HG03460 (cell line): ENCODE data around the gene RADIL.
"Not testable (repeated sequence)": the region's sequence is repeated elsewhere in the genome, so short reads cannot be mapped to it uniquely, and the experiment has no call there.

Source experiments
- ATAC-seq: cut with Tn5 transposase; IDR thresholded peaks from one replicate; pipeline ENCODE4 v1.9.1; 2021; ENCODE audit not compliant: unreplicated experiment

Gene RADIL

GRCh38 chr7:4883372-4884144 lies at the start of gene RADIL:
RADIL (minus strand) TSS chr7:4883716; CDS start chr7:4878139, 5,577 bp downstream.
- peak; percentile 65 for ATAC-seq

GRCh38 chr7:4931943-4932342 lies 48.4 kb upstream of the RADIL start:
- ATAC-seq = no peak

- no peak for ATAC-seq
These were observed 45.5 kb upstream of the RADIL start for GRCh38 chr7:4929005-4929404.

GRCh38 chr7:4928445-4928844 lies 44.9 kb upstream of the RADIL start:
- ATAC-seq = no peak

- ATAC-seq = no peak
These were observed 36.7 kb upstream of the RADIL start for GRCh38 chr7:4919969-4920766.

- ATAC-seq = no peak
These were observed 32.6 kb upstream of the RADIL start for GRCh38 chr7:4916113-4916512.

GRCh38 chr7:4911111-4911828 lies 27.8 kb upstream of the RADIL start:
- no peak for ATAC-seq

GRCh38 chr7:4906682-4907081 lies 23.2 kb upstream of the RADIL start:
- ATAC-seq = no peak

GRCh38 chr7:4905171-4905570 lies 21.7 kb upstream of the RADIL start:
- ATAC-seq = no peak

GRCh38 chr7:4904346-4904745 lies 20.8 kb upstream of the RADIL start:
- no peak for ATAC-seq

GRCh38 chr7:4895766-4896165 lies 12.2 kb upstream of the RADIL start:
- no peak for ATAC-seq

GRCh38 chr7:4894482-4894881 lies 11.0 kb upstream of the RADIL start:
- ATAC-seq = no peak

GRCh38 chr7:4893929-4894475 lies 10.5 kb upstream of the RADIL start:
- ATAC-seq = no peak

- ATAC-seq = not testable (repeated sequence)
These were observed 9.7 kb upstream of the RADIL start for GRCh38 chr7:4893188-4893587.

GRCh38 chr7:4891522-4891921 lies 8.0 kb upstream of the RADIL start:
- ATAC-seq = not testable (repeated sequence)

- no peak for ATAC-seq
These were observed 6.2 kb upstream of the RADIL start for GRCh38 chr7:4889682-4890081.

GRCh38 chr7:4888161-4888560 lies 4.6 kb upstream of the RADIL start:
- no peak for ATAC-seq

- no peak for ATAC-seq
These were observed 3.2 kb upstream of the RADIL start for GRCh38 chr7:4886671-4887070.

- no peak for ATAC-seq
These were observed 1.8 kb upstream of the RADIL start for GRCh38 chr7:4885317-4885807.

GRCh38 chr7:4884164-4884563 lies 648 bp upstream of the RADIL start:
- ATAC-seq = no peak

GRCh38 chr7:4883033-4883371 lies 514 bp downstream of the RADIL start:
- no peak for ATAC-seq
